Measurements from ENCODE around the gene LIMK1.

GRCh38 chr7:74074770-74075169 is 8.8 kb upstream of the LIMK1 start:
- TF ChIP-seq, protein P1, sequence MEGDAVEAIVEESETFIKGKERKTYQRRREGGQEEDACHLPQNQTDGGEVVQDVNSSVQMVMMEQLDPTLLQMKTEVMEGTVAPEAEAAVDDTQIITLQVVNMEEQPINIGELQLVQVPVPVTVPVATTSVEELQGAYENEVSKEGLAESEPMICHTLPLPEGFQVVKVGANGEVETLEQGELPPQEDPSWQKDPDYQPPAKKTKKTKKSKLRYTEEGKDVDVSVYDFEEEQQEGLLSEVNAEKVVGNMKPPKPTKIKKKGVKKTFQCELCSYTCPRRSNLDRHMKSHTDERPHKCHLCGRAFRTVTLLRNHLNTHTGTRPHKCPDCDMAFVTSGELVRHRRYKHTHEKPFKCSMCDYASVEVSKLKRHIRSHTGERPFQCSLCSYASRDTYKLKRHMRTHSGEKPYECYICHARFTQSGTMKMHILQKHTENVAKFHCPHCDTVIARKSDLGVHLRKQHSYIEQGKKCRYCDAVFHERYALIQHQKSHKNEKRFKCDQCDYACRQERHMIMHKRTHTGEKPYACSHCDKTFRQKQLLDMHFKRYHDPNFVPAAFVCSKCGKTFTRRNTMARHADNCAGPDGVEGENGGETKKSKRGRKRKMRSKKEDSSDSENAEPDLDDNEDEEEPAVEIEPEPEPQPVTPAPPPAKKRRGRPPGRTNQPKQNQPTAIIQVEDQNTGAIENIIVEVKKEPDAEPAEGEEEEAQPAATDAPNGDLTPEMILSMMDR (IDR thresholded peaks at IDR 0.05 in 2 of 3, conservative IDR thresholded peaks at IDR 0.05 in 1 of 3; ENCODE audit: borderline replicate concordance in 1 of 3, insufficient read depth in 1 of 3, low read depth in 2 of 3, low read length in 2 of 3) = no peak
- no peak for TF ChIP-seq MAX (IDR thresholded peaks at IDR 0.05)
- no peak for TF ChIP-seq EZH2phosphoT487 (IDR thresholded peaks at IDR 0.05; ENCODE audit: borderline replicate concordance)
- TF ChIP-seq ELF1 (IDR thresholded peaks at IDR 0.05; ENCODE audit: borderline replicate concordance, low read depth) = no peak

Data from HCT116 (cell line).